ENCODE results near the gene TMEM50B. TPM values are rescaled to one million over a fixed set of nuclear protein-coding genes. Genes with fewer than 3 reads are reported as not detected.

The TMEM50B gene
- total RNA-seq, 1 donor from 2014 or later = 29.7 TPM

GRCh38 chr21:33490991-33491372, 11.2 kb upstream of the TMEM50B start:
- FAIRE-seq = no peak

DNA sequence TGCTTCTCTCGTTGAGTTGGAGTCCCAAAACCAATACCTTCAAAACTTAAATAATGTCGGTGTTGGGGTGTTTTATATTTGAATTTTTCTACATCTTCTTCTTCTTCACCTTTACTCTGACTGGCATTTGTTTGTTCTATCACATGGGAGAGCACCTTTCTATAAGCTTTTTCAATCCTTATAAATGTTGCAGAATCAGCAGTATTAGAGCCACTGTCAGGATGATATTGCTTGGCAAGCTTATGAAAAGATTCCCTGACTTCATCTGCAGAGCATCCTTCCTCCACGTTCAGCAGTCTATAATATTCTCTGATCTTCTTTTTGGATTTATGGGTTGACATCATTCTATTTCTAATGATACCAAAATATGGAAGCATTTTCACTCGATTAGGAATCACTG, 9.2 kb upstream of the TMEM50B start:
- no peaks in the 10 kb centered on the region for H3K27me3 ChIP-seq (ENCODE audit: insufficient read depth, low read length)
- no peak for FAIRE-seq
- DNase-seq (ENCODE audit: low read depth) = no peak
- no peaks in the 10 kb centered on the region for H3K9me3 ChIP-seq (ENCODE audit: insufficient read depth, low read depth, low read length)
- H2AFZ ChIP-seq (ENCODE audit: low read depth, low read length) = no peak overlapping the region
- peaks cover 5% of the 10 kb centered on the region for H3K4me1 ChIP-seq (ENCODE audit: insufficient read depth, low read length)
- H3K4me2 ChIP-seq (ENCODE audit: low read length) = no peak overlapping the region
- Mint-ChIP-seq H3K27ac (ENCODE audit: unreplicated experiment) (no peak overlapping the region), H3K27me3 (ENCODE audit: low read depth, unreplicated experiment) (no peaks in the 10 kb centered on the region), H3K36me3 (ENCODE audit: low read depth, unreplicated experiment) (peaks cover 3% of the 10 kb centered on the region), H3K9me3 (ENCODE audit: unreplicated experiment) (no peaks in the 10 kb centered on the region), H3K4me1 (ENCODE audit: low read depth, unreplicated experiment) (no peaks in the 10 kb centered on the region), H3K4me3 (ENCODE audit: unreplicated experiment) (no peak overlapping the region)
- no peak overlapping the region for H3K4me3 ChIP-seq (ENCODE audit: insufficient read depth, low read depth, low read length)
- TF ChIP-seq CTCF (IDR thresholded peaks at IDR 0.05; ENCODE audit: insufficient read depth, low read depth, low read length) (no peak), EZH2 (IDR thresholded peaks at IDR 0.05; ENCODE audit: insufficient read depth, low read length) (no peak)
- H3K36me3 ChIP-seq (ENCODE audit: insufficient read depth, low read length) = no peaks in the 10 kb centered on the region
- H3K27ac ChIP-seq (ENCODE audit: low read depth, low read length) = no peak overlapping the region
- H4K20me1 ChIP-seq (ENCODE audit: insufficient read depth, low read length) = no peaks in the 10 kb centered on the region
- no peaks in the 10 kb centered on the region for H3K79me2 ChIP-seq (ENCODE audit: insufficient read depth, low read length)
- no peak overlapping the region for H3K9ac ChIP-seq (ENCODE audit: low read length)

More at GRCh38 chr21:33490991-33491372, 11.2 kb upstream of the TMEM50B start:
- H3K4me1 Mint-ChIP-seq (ENCODE audit: low read depth, unreplicated experiment) = no peaks in the 10 kb centered on the region
- Histone ChIP-seq H3K9ac (ENCODE audit: low read length) (peak overlapping the region; percentile 89), H3K79me2 (ENCODE audit: insufficient read depth, low read length) (no peaks in the 10 kb centered on the region), H3K4me2 (ENCODE audit: low read length) (peak overlapping the region; percentile 88), H3K27me3 (ENCODE audit: insufficient read depth, low read length) (no peaks in the 10 kb centered on the region), H3K36me3 (ENCODE audit: insufficient read depth, low read length) (no peaks in the 10 kb centered on the region), H4K20me1 (ENCODE audit: insufficient read depth, low read length) (no peaks in the 10 kb centered on the region), H3K9me3 (ENCODE audit: insufficient read depth, low read depth, low read length) (no peaks in the 10 kb centered on the region), H3K27ac (ENCODE audit: low read depth, low read length) (peak overlapping the region; percentile 83), H3K4me3 (ENCODE audit: insufficient read depth, low read depth, low read length) (peak overlapping the region; percentile 94), H3K4me1 (ENCODE audit: insufficient read depth, low read length) (peaks cover 5% of the 10 kb centered on the region), H2AFZ (ENCODE audit: low read depth, low read length) (peak overlapping the region; percentile 100)
- TF ChIP-seq EZH2 (IDR thresholded peaks at IDR 0.05; ENCODE audit: insufficient read depth, low read length) = no peak
- TF ChIP-seq CTCF (IDR thresholded peaks at IDR 0.05; ENCODE audit: insufficient read depth, low read depth, low read length) = no peak
- H3K9me3 Mint-ChIP-seq (ENCODE audit: unreplicated experiment) = no peaks in the 10 kb centered on the region
- H3K4me3 Mint-ChIP-seq (ENCODE audit: unreplicated experiment) = peak overlapping the region; percentile 90
- no peaks in the 10 kb centered on the region for H3K27me3 Mint-ChIP-seq (ENCODE audit: low read depth, unreplicated experiment)
- H3K36me3 Mint-ChIP-seq (ENCODE audit: low read depth, unreplicated experiment) = peaks cover 3% of the 10 kb centered on the region
- peak overlapping the region; percentile 68 for H3K27ac Mint-ChIP-seq (ENCODE audit: unreplicated experiment)
- DNase-seq (ENCODE audit: low read depth) = peak; percentile 1

GRCh38 chr21:33487996-33488395, 8.2 kb upstream of the TMEM50B start:
- H2AFZ ChIP-seq (ENCODE audit: low read depth, low read length) = no peak overlapping the region
- H3K27ac ChIP-seq (ENCODE audit: low read depth, low read length) = no peak overlapping the region

More at GRCh38 chr21:33487996-33488395, 8.2 kb upstream of the TMEM50B start:
- Histone ChIP-seq H3K27me3 (ENCODE audit: insufficient read depth, low read length) (no peaks in the 10 kb centered on the region), H3K36me3 (ENCODE audit: insufficient read depth, low read length) (no peaks in the 10 kb centered on the region), H3K79me2 (ENCODE audit: insufficient read depth, low read length) (no peaks in the 10 kb centered on the region), H3K4me1 (ENCODE audit: insufficient read depth, low read length) (peaks cover 5% of the 10 kb centered on the region), H3K4me2 (ENCODE audit: low read length) (no peak overlapping the region), H3K9ac (ENCODE audit: low read length) (no peak overlapping the region), H3K4me3 (ENCODE audit: insufficient read depth, low read depth, low read length) (no peak overlapping the region), H3K9me3 (ENCODE audit: insufficient read depth, low read depth, low read length) (no peaks in the 10 kb centered on the region), H4K20me1 (ENCODE audit: insufficient read depth, low read length) (no peaks in the 10 kb centered on the region)
- H3K4me1 Mint-ChIP-seq (ENCODE audit: low read depth, unreplicated experiment) = no peaks in the 10 kb centered on the region
- no peaks in the 10 kb centered on the region for H3K9me3 Mint-ChIP-seq (ENCODE audit: unreplicated experiment)
- TF ChIP-seq CTCF (IDR thresholded peaks at IDR 0.05; ENCODE audit: insufficient read depth, low read depth, low read length) (no peak), EZH2 (IDR thresholded peaks at IDR 0.05; ENCODE audit: insufficient read depth, low read length) (no peak)
- DNase-seq (ENCODE audit: low read depth) = no peak
- no peak overlapping the region for H3K27ac Mint-ChIP-seq (ENCODE audit: unreplicated experiment)
- no peak overlapping the region for H3K4me3 Mint-ChIP-seq (ENCODE audit: unreplicated experiment)
- peaks cover 3% of the 10 kb centered on the region for H3K36me3 Mint-ChIP-seq (ENCODE audit: low read depth, unreplicated experiment)
- H3K27me3 Mint-ChIP-seq (ENCODE audit: low read depth, unreplicated experiment) = no peaks in the 10 kb centered on the region
- FAIRE-seq = no peak
